ENCODE results near the gene CRISPLD2.
"Not testable (repeated sequence)": the region's sequence is repeated elsewhere in the genome, so short reads cannot be mapped to it uniquely, and the experiment has no call there.

Gene CRISPLD2

DNA sequence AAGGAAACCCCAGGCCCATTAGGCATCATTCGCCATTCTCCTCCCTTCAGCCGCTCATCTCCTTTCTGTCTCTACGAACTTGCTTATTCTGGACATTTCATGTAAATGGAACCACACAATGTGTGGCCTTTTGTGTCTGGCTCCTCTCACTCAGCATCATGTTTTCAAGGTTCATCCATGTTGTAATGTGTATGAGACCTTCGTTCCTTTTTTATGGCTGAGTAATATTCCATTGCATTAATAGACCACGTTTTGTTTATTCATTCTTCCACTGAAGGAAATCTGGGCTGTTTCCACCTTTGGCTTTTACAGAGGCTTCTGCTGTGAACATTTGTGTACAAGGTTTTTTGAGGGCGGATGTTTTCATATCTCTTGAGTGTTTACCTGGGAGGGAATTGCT is 3.2 kb downstream of the CRISPLD2 start:
- DNase-seq (ENCODE audit: low spot score) = no peak

DNA sequence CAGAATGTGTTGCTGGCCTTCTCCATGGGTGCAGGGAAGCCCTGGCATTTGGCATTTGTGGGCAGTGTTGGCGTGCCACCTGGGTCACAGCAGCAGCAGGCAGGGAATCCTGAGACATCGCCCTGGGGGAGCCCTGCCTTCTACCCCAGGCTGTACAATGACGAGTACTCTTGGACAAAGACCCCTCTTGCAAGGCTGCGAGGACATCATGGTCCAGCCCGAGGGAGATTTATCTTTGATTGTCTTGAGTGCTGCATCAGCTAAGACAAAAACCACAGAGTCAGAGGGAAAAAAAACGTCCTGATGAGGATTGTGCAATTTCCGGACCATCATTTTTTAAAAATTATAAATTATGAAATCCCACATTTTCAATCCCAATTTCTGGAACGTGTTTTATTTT is 3.7 kb downstream of the CRISPLD2 start:
- DNase-seq (ENCODE audit: low spot score) = no peak

DNA sequence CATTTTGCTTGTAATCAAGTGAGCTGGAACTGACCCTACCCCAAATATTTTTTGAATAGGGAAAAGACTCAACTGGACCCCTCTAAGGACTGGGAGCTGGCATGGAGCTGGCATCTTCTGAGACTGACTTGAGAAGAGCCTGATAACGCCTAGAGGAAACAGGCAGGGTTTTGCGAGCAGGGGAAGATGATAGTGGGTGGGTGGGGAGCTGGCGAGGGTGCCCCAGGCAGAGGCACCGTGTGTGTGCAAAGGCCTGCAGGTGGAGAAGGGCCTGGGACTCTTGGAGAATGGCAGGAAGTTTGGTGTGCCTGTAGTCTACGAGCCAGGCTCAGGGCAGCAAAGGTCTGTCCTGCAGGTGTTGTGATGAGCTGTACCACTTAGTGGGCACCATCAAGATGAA is 4.1 kb downstream of the CRISPLD2 start:
- no peak for DNase-seq (ENCODE audit: low spot score)

DNA sequence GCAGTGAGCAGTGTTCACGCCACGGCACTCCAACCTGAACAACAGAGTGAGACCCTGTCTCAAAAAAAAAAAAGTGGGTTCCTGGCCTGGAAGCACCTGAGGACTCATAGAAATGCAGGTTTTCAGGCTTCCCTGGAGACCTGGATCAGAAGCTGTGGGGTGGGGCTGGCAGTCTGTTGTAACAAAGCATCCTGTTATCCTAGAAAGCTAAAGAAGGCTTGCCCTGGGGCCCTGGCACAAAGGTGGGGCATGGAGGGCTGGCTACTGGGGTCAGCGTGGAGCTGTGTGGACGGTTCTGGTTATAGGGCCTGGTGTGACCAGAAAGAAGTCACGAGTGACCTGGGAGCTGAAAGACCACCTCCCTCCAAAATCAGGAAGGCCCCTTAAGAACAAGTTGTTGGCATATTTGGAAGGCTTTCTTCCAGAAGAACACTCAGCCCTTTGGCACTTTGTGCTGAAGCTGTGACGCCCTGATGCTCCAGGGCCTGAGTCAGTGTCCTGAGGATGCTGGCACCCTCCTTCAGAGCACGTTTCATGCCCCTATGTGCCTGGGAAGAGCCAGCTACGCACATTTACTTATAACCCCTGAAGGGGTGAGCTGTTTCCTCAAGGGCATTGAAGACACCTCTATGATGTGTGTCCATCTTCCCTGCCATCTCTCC is 6.2 kb downstream of the CRISPLD2 start:
- DNase-seq (ENCODE audit: low spot score) = no peak

DNA sequence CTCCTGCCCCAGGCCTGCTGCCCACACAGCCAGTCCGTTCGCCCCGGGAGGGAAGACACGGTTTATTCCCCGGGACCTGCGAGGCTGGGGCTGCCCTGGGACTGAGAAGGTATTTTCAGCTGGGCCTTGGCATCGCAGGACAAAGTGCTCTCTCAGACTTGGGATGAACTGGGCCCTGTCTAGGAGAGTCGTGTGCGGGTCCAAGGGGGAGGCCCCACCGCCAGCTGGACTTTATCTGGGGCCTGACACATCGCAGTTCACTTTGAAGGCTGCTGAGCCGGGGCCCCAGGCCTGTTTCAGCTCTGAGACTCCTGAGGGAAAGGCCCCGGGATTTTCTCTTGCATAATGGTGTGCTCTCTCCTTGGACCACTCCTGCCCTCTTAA is 6.8 kb downstream of the CRISPLD2 start:
- no peak for DNase-seq (ENCODE audit: low spot score)

DNA sequence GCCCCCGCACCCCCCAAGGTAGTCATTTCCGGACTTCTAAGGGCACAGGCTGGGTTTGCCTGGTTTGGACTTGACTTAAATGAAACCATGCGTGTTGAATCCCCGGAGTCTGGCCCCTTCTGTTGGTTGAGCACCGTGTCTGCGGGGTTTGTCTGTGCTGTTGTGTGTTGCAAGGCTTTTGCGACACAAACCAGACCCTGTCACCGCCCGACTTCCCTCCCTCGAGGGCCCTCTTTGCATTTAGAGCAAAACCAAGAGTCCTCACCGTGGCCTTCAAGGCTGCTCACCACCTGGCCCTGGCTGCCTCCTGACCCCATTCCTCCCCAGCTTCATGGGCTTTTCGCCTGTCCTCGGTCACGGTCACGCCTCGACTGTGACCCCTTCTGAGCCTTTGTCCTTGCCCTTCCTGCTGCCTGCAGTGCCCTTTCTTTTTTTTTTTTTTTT is 7.4 kb downstream of the CRISPLD2 start:
- no peak for DNase-seq (ENCODE audit: low spot score)

DNA sequence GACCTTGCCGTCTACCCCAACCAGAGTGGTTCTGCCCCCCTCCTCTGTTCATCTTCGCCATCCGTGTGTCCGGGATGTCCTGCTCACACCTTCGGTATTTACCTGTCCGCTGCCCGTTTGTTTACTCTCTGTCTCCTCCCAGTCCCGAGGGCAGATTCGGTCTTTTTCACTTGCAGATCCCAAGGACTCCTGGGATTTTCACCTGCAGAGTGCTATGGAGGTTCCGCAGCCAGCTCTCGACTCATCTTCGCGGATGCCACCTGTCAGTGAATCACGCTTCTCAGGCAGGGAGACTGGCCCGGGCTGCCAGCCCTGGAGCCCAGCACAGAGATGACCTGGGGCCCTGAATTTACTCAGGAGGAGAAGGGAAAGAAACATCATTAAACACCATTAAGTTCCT is 8.1 kb downstream of the CRISPLD2 start:
- DNase-seq (ENCODE audit: low spot score) = no peak

DNA sequence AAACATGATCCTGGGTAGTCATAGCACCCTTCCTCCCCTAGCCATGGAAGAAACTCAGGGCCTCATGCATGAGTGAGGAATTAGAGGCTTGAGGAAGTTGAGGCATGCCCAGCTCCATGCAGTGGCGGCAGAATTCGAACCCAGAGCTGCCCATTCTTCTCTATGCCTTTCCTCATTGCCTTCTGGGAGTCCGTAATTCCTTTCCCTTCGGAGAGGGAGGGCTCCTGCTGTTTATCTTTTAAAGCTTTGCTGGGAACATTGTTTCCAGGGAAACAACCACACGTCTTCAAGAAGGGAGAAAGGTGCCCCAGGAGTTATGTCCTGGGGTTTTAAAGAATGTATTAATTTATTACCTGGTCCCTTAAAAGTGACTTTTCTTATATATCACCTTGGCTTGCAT is 8.5 kb downstream of the CRISPLD2 start:
- DNase-seq (ENCODE audit: low spot score) = no peak

DNA sequence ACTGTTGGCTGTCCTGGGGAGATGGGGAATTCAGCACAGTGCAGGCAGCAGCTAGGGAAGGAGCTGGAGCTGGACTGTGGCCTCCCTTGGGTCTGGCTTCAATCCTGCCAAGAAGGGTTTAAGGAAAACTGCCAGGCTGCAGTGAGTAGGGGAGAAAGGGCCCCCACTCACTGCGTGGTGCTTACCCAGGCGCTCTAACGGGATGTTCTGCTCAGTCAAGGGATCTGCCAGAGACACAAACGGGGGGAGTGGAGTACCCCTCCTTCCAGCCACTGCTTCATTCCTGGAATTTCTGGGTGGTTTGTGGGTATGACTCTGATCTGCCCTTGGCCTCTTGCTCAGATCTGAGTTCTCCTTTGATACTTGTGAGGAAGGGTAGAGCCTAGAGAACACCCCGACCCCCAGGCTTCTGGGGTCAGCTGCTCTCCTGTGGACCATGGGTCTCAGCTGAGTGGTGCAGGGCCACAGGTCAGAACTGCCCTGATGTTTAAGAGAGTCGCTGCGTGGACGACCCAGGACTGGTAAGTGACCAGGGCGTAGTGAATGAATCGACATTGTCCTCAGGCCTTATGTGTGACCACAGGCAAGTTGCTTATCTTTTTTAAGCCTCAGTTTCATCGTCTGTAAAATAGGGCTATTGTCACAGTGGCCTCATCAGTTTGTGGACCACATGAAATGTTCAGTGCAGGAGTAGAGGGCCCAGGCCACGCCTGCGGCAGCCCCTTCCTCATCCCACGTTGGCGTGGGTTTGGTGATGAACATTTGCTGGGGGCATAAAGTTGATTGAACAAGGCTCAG is 9.6 kb downstream of the CRISPLD2 start:
- no peak for DNase-seq (ENCODE audit: low spot score)

DNA sequence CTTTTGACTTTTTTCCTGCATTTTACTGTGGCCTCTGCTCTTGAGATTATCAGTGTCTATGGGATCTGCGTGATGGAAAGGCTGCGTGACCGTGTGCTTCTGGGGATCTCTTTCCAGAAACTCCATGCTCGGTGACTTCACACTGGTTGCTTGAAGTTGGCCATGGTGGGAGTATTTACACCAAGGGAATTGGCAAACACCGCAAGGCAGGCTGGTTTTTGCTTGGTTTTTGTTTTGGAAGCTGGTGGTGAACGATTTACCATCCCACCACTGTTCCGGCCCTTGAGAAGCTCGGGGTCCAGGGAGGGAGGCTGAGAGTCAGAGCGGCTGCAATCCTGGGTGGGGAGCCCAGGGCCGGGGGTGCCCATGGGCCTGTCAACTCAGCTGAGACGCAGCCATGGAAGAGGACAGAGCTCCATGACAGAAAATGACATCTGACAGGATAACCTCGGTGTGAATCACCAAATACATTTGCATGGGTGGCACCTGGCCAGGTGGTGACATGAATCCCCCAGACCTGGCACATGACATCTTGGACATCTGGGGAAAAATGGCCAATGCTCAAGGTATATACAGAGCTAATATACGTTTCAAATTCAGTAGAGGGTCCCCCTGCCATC is 11.1 kb downstream of the CRISPLD2 start:
- no peak for DNase-seq (ENCODE audit: low spot score)

DNA sequence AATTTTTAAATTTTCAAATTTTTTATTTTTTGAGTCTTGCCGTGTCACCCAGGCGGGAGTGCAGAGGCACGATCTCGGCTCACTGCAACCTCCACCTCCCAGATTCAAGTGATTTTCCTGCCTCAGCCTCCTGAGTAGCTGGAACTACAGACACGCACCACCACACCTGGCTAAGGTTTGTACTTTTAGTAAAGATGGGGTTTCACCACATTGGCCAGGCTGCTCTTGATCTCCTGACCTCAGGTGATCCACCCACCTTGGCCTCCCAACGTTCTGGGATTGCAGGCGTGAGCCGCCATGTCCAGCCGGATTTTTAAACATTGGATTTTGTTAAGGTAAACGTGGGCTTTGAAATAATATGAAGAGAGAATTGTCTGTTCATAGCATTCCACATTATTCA is 11.9 kb downstream of the CRISPLD2 start:
- not testable (repeated sequence) for DNase-seq (ENCODE audit: low spot score)

DNA sequence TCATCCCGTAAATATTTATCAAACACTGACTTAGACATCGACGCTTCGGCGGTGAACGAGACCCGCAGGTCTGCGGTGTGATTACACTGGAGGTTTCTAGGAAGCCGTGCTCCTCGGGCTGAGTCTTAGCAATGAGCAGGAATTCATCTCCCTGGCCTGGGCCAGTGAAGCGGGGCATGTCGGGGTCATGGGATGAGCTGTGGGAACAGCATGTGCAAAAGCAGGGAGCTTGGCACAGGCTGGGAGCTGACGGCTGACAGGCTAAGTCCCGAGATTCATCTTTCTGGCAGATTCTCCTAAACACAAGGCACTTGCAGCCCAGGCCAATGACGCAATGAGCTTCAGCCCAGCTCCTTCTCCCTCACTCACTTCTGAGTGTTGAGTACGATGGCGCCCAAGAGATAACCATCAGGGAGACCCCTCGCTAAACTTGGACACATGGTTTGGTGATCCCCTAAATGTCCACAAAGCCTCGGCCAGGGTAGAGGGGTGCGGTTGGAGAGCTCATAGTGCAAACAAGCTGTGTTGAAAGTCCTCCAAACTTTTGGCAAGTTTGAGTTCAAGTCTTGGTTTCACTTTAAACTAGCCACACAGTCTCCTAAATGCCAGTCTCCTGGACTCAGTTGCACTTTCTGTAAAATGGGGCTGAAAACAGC is 12.8 kb downstream of the CRISPLD2 start:
- DNase-seq (ENCODE audit: low spot score) = no peak

DNA sequence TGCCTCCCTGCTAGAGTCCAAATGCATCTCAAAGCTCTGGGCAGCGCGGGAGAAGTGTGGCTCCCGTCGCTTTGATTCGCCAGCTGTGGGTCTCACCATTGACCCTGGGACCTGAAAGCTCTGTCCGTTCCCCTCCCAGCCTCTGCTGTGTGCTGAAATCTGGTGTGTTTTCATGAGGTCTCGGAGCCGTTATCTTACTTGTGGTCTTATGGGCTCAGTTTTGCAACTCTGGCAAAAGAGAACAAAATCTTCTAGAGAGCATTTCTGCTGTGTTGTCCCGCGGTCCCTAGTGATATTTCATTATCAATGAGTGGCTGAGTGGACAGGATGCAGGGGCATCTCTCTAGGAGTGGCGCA is 13.3 kb downstream of the CRISPLD2 start:
- DNase-seq (ENCODE audit: low spot score) = no peak

DNA sequence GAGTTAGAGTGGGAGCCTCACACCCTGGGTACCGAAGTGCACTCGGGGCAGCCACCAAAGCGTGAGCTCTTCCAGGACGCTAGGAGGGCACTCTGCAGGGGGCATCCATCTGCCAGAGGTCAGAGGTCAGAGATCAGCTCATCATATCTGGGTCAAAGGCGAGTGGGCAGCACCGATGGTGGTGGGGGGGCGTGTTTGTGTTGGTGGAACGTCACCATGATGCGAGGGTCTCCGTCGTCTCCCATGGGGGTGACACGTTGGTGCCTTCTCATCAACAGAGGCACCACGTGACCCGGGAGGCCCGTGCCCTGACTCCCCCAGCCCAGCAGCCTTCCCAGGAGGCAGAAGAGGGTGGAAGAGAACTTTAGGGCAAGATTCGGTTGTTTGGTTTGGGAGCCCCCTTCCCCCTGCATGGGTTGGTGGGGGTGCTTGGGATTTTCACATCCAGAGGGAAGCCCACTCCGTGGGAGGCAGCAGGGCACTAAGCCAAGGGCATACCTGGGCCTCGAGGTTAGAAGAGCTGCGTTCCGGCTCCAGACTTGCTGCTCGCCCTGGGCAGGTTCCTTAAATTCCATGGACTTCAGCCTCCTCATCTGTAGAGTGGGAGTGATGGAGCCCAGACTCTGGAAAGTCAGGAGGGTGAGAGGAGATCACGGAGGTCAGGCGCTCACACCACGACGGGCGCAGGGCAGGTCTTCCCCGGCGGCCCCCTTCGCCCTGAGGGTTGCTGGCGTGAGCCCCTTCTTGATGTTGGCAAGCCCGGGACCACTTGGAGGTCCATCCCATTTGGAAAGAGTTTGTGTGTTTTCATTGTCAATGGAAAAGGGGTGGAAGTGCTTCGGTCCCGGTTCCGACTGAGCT is 14.0 kb downstream of the CRISPLD2 start:
- no peak for DNase-seq (ENCODE audit: low spot score)

DNA sequence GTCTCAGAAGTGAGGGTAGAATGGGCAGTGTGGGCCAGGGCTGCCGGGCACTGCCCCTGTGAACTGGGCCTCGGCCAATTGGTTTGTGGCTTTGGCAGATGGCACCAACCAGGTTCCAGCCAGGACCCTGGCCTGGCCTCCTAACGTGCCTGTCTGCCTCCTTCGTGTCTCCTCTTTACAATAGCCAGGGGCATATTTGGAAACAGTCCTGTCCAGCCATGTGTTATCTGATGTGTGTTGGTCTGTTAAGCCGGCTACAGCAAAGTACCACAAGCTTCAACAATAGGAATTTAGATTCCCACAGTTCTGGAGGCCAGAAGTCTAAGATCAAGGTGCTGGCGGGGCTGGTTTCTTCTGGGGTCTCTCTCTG is 14.6 kb downstream of the CRISPLD2 start:
- DNase-seq (ENCODE audit: low spot score) = no peak

DNA sequence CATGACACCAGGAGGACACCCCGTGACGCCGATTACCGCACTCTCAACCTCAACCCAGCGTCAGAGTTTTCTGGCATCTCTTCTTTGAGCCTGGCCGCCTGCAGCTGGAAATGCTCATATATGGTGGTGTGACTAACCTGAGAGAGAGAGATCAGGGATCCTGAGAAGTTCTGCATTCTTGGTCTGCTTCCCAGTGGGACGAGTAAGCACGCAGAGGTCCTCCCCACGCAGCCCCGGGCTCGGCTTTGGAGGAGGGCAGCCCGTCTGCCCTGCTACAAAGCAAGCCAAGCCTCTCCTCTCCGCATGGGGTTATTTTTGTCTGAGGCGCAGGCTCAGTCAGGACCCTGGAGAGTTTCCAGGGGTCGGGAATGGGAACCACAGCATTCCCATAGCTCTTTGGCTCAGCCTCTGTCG is 16.5 kb downstream of the CRISPLD2 start:
- DNase-seq (ENCODE audit: low spot score) = no peak

DNA sequence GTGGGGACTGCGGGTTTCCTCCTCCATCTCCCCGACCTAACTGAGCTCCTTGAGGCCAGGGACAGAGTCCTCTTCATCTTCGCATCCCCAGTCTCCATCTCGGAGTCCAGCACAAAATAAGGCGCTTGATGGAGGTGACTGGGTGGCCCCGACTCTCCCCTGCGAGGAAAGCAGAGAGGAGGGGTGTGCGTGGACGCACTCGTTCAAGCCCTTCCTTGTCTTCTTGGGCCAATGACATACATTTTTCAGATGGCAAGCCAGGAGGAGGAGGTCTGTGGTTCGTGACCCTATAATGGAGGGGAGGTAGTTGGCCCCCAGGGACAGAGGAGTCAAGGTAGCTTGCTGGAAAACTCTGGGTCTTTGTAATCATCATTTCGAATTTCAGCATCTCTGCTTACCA is 17.2 kb downstream of the CRISPLD2 start:
- no peak for DNase-seq (ENCODE audit: low spot score)

DNA sequence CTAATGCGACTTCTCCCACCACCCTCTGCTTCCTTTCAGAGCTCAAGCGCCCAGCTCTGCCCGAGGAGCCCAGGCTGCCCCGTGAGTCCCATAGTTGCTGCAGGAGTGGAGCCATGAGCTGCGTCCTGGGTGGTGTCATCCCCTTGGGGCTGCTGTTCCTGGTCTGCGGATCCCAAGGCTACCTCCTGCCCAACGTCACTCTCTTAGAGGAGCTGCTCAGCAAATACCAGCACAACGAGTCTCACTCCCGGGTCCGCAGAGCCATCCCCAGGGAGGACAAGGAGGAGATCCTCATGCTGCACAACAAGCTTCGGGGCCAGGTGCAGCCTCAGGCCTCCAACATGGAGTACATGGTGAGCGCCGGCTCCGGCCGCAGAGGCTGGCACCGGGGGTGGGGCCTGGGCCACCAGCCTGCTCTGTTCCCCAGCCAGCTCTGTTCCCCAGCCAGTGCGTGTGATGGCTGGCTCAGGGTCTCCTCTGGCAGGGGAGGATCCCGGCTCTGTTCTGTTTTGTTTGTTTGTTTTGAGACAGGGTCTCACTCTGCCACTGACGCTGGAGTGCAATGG is 18.7 kb downstream of the CRISPLD2 start:
- DNase-seq (ENCODE audit: low spot score) = no peak

DNA sequence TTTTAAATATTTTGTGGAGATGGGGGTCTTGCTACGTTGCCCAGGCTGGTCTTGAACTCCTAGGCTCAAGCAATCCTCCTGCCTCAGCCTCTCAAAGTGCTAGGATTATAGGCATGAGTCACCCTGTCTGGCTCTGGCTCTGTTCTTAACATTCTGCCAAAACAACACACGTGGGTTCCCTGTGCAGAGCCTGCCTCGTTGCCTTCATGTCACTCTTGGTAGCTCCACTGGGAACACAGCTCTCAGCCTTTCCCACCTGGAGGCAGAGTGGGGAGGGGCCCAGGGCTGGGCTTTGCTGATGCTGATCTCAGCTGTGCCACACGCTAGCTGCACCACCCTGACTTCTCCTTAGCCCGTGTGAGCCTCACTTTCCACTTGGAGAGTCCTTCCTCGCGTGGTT is 19.3 kb downstream of the CRISPLD2 start:
- DNase-seq (ENCODE audit: low spot score) = no peak

DNA sequence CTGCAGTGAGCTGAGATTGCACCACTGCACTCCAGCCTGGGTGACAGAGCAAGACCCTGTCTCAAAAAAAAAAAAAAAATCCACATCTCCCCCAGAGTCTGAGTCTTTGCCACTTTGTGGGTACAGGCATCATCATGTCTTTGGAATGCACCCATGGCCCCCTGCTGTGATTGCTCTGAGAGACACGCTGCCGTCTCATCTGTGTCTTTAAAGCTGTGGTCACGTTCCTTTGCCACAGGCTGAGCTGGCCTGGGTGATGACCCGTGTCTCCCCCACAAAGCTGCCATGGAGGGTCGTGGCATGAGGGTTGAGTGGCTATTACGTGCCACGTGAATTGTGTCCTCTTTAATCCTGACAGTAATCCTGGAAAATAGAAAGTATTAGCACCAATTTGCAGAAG is 20.2 kb downstream of the CRISPLD2 start:
- no peak for DNase-seq (ENCODE audit: low spot score)
